Measurements from ENCODE around the gene CERK. TPM values are rescaled to one million over a fixed set of nuclear protein-coding genes. Genes with fewer than 3 reads are reported as not detected.

The CERK gene
- total RNA-seq, 1 donor from 2014 or later = 145 TPM

- H3K4me3 Mint-ChIP-seq (ENCODE audit: unreplicated experiment) = no peak overlapping the region
- peaks cover 4% of the 10 kb centered on the region for H3K27me3 Mint-ChIP-seq (ENCODE audit: unreplicated experiment)
- no peaks in the 10 kb centered on the region for H3K4me1 Mint-ChIP-seq (ENCODE audit: low read depth, unreplicated experiment)
- no peaks in the 10 kb centered on the region for H3K36me3 Mint-ChIP-seq (ENCODE audit: unreplicated experiment)
- TF ChIP-seq CTCF (IDR thresholded peaks at IDR 0.05; ENCODE audit: partially characterized antibody, unreplicated experiment) = no peak
- H3K9me3 Mint-ChIP-seq (ENCODE audit: unreplicated experiment) = peaks cover 2% of the 10 kb centered on the region
- DNase-seq = no peak
- H3K27ac Mint-ChIP-seq (ENCODE audit: unreplicated experiment) = no peak overlapping the region
These were observed 60.6 kb downstream of the CERK start for GRCh38 chr22:46677323-46678002.

- no peak for TF ChIP-seq CTCF (IDR thresholded peaks at IDR 0.05; ENCODE audit: partially characterized antibody, unreplicated experiment)
- Mint-ChIP-seq H3K27me3 (ENCODE audit: unreplicated experiment) (peaks cover 4% of the 10 kb centered on the region), H3K36me3 (ENCODE audit: unreplicated experiment) (no peaks in the 10 kb centered on the region), H3K4me3 (ENCODE audit: unreplicated experiment) (no peak overlapping the region), H3K4me1 (ENCODE audit: low read depth, unreplicated experiment) (no peaks in the 10 kb centered on the region), H3K9me3 (ENCODE audit: unreplicated experiment) (peaks cover 3% of the 10 kb centered on the region), H3K27ac (ENCODE audit: unreplicated experiment) (no peak overlapping the region)
- no peak for DNase-seq
These were observed 61.2 kb downstream of the CERK start for GRCh38 chr22:46676881-46677280.

- no peaks in the 10 kb centered on the region for H3K36me3 Mint-ChIP-seq (ENCODE audit: unreplicated experiment)
- TF ChIP-seq CTCF (IDR thresholded peaks at IDR 0.05; ENCODE audit: partially characterized antibody, unreplicated experiment) = no peak
- peaks cover 2% of the 10 kb centered on the region for H3K27me3 Mint-ChIP-seq (ENCODE audit: unreplicated experiment)
- DNase-seq = no peak
- no peak overlapping the region for H3K27ac Mint-ChIP-seq (ENCODE audit: unreplicated experiment)
- peaks cover 5% of the 10 kb centered on the region for H3K9me3 Mint-ChIP-seq (ENCODE audit: unreplicated experiment)
- H3K4me1 Mint-ChIP-seq (ENCODE audit: low read depth, unreplicated experiment) = peaks cover 1% of the 10 kb centered on the region
- H3K4me3 Mint-ChIP-seq (ENCODE audit: unreplicated experiment) = no peak overlapping the region
These were observed 61.6 kb downstream of the CERK start for GRCh38 chr22:46676479-46676878.

- Mint-ChIP-seq H3K4me3 (ENCODE audit: unreplicated experiment) (no peak overlapping the region), H3K27ac (ENCODE audit: unreplicated experiment) (no peak overlapping the region), H3K4me1 (ENCODE audit: low read depth, unreplicated experiment) (peaks cover 1% of the 10 kb centered on the region), H3K27me3 (ENCODE audit: unreplicated experiment) (no peaks in the 10 kb centered on the region), H3K9me3 (ENCODE audit: unreplicated experiment) (peaks cover 5% of the 10 kb centered on the region), H3K36me3 (ENCODE audit: unreplicated experiment) (no peaks in the 10 kb centered on the region)
- no peak for TF ChIP-seq CTCF (IDR thresholded peaks at IDR 0.05; ENCODE audit: partially characterized antibody, unreplicated experiment)
- DNase-seq = no peak
These were observed 62.1 kb downstream of the CERK start for GRCh38 chr22:46675938-46676337.

- Mint-ChIP-seq H3K27ac (ENCODE audit: unreplicated experiment) (no peak overlapping the region), H3K4me3 (ENCODE audit: unreplicated experiment) (no peak overlapping the region), H3K36me3 (ENCODE audit: unreplicated experiment) (no peaks in the 10 kb centered on the region), H3K9me3 (ENCODE audit: unreplicated experiment) (peaks cover 5% of the 10 kb centered on the region), H3K27me3 (ENCODE audit: unreplicated experiment) (no peaks in the 10 kb centered on the region), H3K4me1 (ENCODE audit: low read depth, unreplicated experiment) (peaks cover 1% of the 10 kb centered on the region)
- no peak for TF ChIP-seq CTCF (IDR thresholded peaks at IDR 0.05; ENCODE audit: partially characterized antibody, unreplicated experiment)
- DNase-seq = no peak
These were observed 62.6 kb downstream of the CERK start for GRCh38 chr22:46675479-46675878.

Measured in glutamatergic neuron (in vitro differentiated cells).